Stimulated activated CD8-positive, alpha-beta memory T cell treated with anti-CD3 and anti-CD28 coated beads, Interleukin-4, amount 100 ng/mL, for 4 hours (primary cell): ENCODE results near the gene CACNA2D4.

Experiments
- DNase-seq, 2 donors: peaks; one replicate each; pipeline ENCODE4 v3.0.0-alpha.2; 2020; ENCODE audit warnings: low read depth in 2 of 2, low spot score in 1 of 2

Gene CACNA2D4

DNA sequence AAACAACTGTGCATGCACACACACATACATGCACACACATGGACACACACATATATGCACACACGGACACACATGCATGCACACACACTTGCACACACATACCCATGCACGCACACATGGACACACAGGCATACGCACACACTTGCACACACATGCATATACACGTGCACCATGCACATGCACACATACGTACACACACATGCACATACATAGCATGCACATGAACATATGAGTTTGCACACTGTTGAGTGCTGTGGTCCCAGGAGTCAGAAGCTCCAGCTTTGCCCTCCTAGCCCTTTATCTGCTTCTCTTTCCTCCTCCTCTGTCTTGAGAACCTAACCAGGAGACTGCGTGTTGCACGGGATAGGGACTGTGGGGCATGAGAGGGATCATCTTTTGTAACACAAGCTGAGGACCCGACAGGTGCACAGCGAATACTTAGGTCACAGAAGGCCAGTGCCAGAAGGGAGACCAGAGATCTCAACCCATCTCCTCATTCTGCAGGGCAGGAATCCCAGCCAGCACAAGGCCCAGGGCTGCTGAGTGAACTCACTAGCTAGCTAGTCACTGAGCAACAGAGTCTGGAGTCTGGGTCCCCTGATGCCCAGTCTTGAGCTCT is 101.6 kb downstream of the CACNA2D4 start:
- no peak for DNase-seq

DNA sequence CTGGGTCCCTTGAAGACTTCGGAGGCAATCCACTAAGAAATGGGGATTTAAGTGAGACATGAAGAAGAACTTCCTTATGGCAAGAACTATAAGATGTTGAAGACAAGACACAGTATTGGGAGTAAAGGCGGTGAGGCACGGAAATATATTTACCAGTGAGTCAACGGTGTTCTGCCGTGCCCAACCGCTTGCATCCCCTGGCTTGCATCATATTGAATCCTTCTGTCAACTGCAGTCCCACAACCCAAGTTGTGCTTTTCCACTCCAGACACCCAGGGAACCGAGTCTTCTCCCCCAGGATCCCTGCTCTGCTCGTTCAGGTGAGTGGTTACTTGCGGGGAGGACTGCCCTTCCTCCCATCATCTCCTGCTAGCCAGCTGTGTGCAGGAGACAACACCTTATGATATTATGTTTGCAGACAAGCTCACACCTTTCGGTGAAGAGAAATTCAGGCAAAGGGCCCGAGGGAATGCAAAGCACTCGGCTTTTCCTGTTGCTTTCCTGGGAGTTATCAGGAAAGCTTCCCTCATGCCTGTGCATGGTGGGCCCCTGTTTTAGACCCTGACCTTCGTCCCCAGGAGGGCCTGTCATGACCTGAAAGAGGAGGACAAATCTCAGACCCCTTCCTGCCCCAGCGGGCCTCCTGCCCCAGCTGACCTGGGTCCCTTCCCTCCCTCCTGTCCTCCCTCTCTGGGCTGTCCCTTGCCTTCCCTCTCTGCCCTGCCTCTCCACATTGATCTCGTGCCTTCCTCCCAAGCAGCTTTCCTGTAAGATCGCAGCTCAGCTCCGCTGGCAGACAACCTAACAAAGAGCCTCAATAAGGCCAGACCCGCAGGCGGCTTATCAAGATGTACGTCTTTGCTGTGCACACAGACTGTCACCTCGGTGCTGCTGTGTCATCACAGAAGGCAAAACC is 102.4 kb downstream of the CACNA2D4 start:
- no peak for DNase-seq

DNA sequence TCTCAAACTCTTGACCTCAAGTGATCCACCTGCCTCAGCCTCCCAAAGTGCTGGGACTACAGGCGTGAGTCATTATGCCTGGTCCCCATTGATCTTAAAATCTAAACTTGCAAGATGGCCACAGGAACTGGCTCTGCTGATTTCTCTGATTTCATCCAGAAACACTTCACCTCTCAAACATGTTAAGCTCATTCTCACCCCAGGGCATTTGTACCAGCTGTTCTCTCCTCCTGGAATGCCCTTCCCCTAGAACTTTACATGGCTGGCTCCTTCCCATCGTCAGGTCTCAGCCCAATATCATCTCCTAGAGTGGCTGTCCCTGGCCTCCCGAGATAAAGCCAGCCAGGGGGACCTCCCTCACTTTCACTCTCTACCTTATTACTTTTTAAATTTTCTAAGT is 103.3 kb downstream of the CACNA2D4 start:
- no peak for DNase-seq

DNA sequence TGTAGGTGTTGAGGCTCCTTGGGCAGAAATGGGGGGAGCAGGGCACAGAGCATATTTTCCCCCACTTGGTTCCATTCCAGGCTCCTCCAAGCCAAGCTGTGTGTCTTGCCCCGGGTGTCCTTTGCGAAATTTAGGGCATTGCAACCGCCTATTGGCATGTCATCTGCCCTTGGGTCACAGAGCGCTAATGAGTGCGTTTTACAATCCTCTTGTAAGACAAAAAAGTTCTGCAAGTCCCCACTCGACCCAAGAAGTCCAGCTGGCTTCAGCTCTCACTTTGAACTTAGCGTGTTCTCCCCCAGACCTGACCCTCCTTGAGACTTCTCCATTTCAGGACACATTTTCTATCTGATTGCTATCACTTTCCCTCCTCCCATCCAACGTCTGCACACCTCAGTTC is 104.2 kb downstream of the CACNA2D4 start:
- DNase-seq, result no peak

DNA sequence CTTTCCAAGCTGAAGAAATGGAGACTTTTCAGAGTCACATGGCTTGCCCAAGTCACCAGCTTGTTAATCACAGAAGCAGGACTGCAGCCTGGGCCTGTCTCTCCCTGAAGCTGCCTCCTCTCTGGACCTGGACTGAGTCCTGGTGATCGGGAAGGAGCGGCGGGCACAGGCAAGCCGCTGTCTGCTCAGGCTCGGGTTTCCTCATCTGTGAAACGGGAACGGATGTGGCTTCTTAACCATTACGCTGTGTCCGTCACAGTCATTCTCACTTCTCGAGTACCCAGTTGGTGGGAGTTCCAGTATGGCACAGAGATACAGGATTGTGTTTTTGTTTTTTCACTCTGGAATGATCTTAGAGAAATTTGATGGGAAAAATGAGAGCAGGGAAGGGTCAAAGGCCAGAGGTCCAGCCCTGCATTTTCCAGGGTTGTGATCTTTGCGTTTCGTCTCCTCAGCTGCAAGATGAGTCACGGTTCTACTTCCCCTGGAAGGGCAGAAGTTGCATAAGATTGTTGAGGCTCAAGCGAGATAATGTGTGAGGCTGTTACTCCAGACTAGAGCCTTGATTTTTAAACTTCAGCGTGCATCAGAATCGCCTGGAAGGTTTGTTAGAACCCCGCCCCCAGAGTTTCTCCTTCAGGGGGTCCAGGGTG is 105.7 kb downstream of the CACNA2D4 start:
- DNase-seq, result no peak

DNA sequence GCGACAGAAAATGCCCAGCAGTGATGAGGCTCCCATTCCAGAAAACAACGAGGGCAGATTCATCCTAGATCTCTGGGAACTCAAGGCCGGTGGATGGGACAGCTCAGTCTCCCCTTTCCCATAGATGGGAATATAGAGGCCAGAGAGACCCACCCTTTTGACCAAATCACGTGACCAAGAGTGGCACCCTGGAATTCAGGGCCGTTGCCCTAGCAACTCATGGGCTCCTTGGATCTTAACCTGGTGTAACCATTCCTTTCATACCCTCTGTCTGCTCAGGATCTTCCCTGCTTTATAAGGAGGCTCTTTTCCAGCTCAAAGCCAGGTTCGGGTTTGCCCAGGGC is 106.5 kb downstream of the CACNA2D4 start:
- no peak for DNase-seq

DNA sequence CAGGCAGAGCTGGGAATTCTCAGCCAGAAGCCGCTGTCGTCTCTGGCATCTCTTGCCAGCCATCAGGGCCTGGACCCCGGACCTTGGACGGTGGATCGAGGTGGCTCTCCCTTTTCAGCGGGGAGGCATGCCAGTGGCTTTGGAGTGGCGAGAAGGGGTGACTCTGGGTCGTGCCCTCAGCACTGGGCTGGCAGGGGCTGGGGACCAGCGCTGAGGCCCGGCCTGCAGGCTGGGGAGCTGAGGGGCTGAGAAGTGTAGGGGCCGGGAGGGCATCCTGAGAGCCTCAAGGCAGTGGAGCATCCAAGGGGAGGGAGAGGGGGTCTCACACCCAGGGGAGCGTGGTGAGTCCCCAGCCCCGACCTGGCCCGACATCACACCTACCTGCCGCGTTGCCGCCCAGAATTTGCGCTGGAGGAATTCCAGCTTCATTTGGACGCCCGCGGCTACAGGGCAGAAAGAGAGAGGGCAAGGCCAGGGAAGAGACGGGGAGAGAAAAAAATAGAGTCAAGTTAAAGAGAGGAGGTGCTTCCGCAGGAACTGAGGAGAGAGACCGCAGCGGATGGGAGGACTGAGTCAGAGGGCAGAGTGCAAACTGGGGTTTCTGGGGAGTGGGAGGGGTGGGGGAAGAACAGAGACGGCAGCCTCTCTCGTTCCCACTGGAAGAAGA is 107.0 kb downstream of the CACNA2D4 start:
- DNase-seq, result peak in 1 of 2 donors; percentile 31

DNA sequence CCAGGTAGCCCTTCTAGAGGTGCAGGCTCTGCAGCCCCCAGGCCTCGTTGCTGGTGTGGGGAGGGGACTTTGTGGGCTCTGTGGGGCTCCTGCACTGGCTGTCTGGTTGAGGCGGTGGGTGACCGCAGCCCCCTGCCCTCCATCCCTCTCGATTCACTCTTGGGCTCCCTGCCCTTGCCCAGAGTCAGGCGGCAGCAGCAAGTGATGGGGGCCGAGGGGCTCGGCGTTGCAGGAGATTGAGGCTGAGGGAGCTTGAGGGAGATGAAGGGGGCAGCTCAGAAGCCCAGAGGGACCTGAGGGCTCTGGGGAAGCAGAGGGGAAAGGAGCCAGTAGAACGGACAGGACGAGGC is 107.5 kb downstream of the CACNA2D4 start:
- no peak for DNase-seq

DNA sequence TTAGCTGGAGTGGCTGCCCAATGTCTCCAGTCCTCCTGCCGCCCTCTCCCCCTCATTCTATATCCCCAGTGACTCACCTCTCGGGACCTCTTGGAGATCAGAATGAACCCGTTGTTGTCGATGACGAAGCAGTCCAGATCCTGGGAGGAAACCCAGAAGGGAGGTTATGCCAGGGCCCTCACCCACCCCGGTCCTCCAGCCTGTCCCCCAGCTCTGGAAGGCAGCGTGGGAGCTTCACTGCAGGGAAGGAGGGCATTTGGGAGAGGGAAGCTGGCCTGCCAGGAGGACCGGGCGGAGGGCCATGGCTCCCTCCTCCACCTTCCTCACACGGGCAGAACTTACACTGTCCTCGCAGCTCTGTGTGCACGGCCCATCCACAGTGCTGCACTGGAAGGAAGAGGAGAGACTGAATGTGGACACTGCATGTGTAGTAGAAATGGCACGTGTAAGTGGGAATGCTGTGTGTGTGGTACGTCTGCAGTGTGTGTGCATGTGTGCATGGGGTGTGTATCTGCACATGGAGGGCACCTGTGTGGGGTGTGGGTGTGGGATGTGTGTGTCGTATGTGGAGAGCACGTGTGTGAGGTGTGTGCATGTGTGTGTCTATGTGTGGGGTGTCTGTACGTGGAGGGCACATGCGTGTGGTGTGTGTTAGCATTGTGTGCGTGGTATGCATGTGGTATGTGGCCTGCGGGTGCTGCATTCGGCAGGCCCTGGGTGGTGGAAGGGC is 108.1 kb downstream of the CACNA2D4 start:
- DNase-seq, result no peak

DNA sequence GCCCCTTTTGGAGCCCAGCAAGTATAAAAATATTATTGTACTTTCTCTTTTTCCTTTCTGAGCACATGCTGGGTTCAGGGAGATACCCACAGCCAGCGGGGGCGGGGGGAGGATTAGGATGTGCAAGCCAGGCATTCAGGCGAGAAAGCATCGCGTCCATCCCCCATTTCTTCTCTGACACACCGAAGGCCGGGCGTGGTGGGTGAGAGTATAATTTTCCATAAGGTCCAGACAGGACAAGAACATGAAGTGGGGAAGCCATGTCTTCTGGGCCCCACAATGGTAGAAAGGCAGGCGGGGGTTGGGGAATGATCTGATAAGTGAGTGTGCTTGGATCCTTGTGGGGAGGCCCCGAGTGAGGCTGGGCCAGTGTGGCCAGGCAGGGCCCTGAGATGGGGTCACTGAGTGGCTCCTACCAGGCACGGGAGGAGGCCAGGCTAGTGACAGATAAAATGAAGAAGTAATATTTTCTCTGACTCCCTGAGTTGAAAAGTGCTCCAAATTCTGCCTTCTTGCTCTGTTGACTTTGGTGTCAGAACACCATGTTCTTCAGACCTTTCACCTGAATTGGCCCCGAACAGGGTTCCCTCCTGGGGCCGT is 108.8 kb downstream of the CACNA2D4 start:
- no peak for DNase-seq

DNA sequence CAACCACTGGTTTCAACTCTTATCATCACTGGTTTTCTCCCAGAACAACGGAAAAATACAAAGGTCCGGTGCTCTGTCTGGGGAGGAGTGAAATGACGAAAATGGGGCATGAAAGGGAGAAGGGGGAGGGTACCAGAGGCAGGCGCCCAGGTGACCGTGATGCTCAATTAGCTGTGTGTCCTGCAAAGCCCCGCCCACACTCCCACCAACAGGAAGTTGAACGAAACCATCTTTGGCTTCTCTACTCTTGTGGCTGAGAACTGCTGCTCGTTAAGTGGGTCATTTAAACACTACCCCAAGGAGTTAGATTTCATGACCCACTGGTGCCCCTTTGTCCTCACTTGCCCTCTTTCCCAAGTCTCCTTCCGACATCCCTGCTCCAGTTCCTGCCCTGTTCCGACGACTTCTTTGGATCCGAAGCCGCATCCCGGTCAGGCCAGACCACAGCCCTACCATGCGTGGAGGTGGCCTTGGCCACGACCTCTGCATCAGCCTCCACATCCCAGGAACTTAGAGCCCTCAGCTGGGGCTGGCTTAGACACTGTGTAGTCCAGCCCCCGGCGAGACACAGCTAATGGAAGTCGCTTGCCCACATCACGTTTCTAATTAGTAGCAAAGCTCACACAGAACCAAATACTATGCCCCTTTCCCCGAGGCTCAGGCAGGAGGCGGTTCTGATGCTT is 109.5 kb downstream of the CACNA2D4 start:
- no peak for DNase-seq

DNA sequence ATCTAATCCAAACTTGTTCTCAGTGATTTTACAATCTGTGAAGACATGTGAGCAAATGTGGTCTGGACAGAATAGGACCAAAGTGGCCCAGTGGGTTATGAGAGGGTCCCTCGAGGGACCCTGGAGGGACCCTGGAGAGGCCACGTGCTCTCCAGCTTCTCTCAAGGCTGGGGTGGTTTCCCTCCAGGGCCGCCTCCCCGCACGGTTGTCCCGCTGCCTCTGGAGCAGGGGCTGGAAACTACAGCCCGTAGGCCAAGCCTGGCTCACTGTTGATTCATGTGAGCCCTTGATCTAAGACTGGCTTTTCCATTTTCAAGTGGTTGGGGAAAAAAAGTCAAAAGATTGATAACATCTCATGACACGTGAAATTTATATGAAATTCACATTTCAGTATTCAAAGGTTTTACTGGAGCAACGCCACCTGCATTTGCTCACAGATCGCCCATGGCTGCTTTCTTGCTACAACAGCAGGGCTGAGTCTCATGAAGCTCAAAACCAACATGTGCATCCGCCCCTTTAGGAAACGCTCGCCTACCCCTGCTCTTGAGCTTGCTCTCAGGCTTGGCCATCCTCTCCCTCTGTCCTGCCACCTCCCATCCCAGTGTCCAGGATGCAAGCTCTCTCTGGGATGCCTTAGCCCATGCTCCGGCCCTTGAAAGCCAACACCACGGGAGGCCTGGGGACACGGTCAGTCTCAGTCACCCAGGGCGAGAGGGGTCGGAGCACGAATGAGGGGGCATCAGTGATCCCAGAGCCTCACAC is 110.2 kb downstream of the CACNA2D4 start:
- no peak for DNase-seq

DNA sequence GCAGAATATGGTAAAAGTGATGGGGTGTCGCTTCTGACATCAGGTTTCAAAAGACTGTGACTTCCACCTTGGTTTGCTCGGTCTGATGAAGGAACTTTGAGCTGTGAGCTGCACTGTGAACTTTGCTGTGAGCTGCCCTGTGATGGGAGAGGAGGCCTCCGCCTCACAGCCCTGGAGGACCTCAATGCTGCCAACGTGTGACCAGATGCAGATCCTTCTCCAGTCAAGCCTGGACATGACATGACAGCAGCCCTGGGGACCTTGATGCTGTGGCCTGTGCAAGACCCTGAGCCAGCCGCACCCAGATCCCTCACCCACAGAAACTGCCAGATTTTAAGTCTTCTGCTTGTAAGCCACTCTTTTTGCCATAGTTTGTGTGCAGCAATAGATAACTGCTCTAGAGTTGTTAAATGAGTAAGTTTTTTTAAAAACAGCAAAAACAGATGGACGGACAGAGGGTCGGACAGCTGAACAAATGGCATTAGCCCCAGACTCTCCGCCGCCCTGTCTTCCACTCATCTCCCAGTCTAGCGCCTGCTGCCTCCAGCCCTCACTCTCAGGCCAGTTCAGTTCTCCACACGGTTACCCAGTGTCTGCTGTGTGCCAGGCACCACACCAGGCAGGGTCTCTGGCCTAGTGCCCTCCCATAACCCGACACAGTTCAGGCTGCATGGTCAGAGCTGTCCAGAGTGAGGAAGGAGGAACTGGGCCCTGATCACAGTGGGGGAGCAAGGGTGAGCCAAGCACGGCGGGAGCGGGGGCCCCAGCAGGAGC is 111.2 kb downstream of the CACNA2D4 start:
- DNase-seq, result no peak

DNA sequence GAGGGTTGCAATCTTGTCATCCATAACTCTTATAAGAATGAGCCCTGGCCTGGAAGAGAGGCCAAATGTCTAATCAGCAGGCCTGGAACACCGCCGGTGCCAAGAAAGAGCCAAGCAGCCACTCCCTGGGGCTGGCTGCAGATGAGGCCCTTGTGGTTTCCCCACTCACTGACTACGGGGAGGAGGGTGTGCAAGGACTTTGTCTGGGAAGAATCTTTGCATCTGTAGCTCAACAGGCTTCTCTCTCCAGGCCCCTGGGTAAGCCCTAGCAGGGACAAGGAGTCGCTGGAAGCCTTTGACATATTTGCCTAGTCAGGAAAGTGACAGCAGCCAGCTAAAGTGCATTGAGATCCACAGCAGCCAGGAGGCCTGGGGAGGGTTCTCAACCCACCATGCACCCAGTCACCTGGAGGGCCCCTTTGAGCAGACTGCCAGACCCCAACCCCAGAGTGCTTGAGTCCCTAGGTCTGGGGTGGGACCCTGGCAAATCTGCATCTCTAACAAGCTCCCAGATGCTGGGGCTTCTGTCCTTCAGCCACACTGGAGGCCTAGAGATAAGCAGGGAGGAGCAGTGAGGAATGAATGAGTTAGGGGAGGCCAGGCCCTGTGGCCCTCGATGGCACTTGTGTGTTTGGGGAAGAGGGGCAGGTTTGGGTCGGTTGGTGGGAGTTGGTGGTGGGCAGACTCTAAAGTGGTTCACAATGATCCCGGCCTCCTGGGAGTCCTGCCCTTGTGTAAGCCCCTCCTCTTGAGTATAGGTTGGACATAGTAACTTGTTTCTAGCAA is 112.0 kb downstream of the CACNA2D4 start:
- no peak for DNase-seq

DNA sequence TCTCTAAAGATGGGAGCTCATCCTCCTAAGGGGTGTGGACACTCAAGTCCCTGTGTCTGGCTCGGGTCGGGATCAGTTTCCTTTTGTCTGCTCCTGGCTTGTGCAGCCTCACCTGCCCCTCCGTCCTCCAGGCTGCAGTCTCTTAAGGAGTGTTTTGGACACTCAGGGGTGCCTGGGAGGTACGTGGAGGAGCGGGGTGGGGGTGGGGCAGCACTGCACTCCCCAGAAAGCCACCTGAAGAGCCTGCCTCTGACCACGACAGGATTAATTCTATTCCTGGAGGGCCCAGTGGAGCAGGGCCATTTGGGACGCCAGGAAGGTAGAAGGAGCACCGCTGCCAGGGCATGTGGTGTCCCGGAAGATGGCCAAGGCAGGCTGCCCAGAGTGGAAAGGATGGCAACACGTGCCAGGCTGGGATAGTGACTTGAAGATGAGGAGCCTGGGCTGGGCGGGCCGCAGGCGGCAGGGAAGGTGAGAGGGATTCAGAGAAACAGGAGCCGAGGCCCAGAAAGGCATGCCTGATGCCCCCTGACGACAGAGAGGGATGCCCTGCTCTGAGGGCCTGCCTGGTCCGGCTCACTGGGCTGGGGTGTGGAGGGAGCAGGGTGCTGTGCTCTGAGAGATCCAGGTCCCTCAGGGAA is 112.9 kb downstream of the CACNA2D4 start:
- no peak for DNase-seq

DNA sequence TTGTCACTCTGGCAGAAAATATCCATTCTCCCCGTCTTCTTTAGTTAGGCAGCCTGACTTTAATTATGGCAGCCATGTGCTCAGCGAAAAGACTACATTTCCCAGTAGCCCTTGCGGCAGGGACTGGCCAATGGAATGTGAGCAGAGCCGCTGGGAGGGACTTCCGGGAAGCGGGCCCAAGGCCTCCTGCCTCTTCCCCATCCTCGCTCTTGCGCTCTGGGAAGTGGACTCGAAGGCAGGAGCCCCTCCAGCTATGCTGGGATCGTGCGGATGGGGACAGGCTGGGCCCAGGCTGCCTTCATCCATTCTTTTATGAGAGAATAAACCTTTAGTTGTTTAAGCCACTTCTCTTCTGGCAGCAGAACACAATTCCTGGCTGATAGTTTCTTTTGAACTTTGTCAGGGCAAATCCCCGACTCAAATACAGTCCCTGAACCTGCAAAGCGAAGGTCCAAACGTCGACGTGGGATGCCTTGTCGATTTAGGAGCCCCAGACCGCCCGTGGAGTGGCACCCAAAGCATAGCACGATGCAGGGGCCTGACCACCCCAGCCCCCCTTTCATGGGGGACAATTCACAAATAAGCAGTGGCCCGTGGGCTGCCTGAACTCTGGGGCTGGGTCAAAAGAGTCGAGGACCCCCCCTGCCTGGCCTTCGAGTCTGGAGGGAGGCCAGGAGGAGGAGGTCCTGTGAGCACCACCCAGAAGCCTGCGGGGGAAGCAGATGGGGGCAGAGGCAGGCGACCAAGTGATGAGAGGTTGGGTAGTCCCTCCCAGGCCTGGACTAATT is 113.7 kb downstream of the CACNA2D4 start:
- DNase-seq, result peak; percentile 60 to 63

DNA sequence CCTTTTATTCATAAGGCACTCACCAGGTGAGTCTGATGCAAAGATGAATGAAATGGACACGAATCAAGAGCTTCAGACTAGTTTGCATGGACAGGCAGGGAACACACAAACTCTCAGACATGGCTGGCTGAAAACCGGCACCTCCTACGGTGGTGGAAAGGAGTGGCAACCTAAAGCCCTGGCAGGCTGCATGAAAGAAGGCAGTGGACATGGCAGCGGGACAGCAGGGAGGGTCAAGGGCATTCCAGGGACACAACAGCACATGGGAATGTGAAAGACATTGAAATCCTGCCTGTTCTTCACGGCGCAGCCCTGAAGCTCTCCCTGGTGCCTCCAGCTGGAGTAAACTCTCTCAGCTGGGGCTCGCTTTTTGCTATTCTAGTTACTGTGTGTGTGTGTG is 114.7 kb downstream of the CACNA2D4 start:
- no peak for DNase-seq
